Neural progenitor cell (in vitro differentiated cells): Measurements from ENCODE around the gene CYTL1. TPM values are rescaled to one million over a fixed set of nuclear protein-coding genes. Genes with fewer than 3 reads are reported as not detected.

ENCODE experiments used
- DNase-seq: peaks from one replicate; pipeline ENCODE4 v3.0.0-alpha.2; 2016; ENCODE audit warnings: low spot score
- H2AFZ ChIP-seq: fragments of 200-600 bp; sonication (generic); replicated peaks from 2 replicates; pipeline ENCODE4 v1.6.1; 2016; ENCODE audit warnings: antibody characterized with exemption
- H3F3A ChIP-seq: fragments of 200-600 bp; sonication (generic); 2 replicates; pipeline ENCODE4 v1.6.1; 2016; ENCODE audit warnings: antibody characterized with exemption, low read depth
- H3K27ac ChIP-seq: fragments of 200-600 bp; sonication (generic); 2 replicates; pipeline ENCODE4 v1.5.1; 2016; ENCODE audit warnings: mild to moderate bottlenecking
- H3K27me3 ChIP-seq: fragments of 200-600 bp; sonication (generic); 2 replicates; pipeline ENCODE4 v1.6.1; 2016; ENCODE audit warnings: mild to moderate bottlenecking, moderate library complexity
- H3K36me3 ChIP-seq: fragments of 200-600 bp; sonication (generic); 2 replicates; pipeline ENCODE4 v1.5.1; 2016
- H3K4me1 ChIP-seq: fragments of 200-600 bp; sonication (generic); 2 replicates; pipeline ENCODE4 v1.6.1; 2016; ENCODE audit warnings: mixed run types
- H3K4me2 ChIP-seq: fragments of 200-600 bp; sonication (generic); 2 replicates; pipeline ENCODE4 v1.6.1; 2016
- H3K4me3 ChIP-seq: fragments of 200-600 bp; sonication (generic); 2 replicates; pipeline ENCODE4 v1.5.1; 2016
- H3K79me2 ChIP-seq: fragments of 200-600 bp; sonication (generic); 2 replicates; pipeline ENCODE4 v1.6.1; 2016; ENCODE audit warnings: low read depth
- H3K9ac ChIP-seq: fragments of 200-600 bp; sonication (generic); 2 replicates; pipeline ENCODE4 v1.6.1; 2016
- H3K9me3 ChIP-seq: fragments of 200-600 bp; sonication (generic); 2 replicates; pipeline ENCODE4 v1.5.1; 2016; ENCODE audit warnings: low read depth
- H4K20me1 ChIP-seq: fragments of 200-600 bp; sonication (generic); 2 replicates; pipeline ENCODE4 v1.6.1; 2016; ENCODE audit warnings: low read depth
- H3K27ac Mint-ChIP-seq: 3 replicates; pipeline ENCODE4 v1.8.0; 2021; ENCODE audit warnings: mixed read lengths
- H3K27me3 Mint-ChIP-seq: 2 replicates; pipeline ENCODE4 v1.8.0; 2022; ENCODE audit warnings: low read depth, mild to moderate bottlenecking, inconsistent platforms, moderate library complexity, mixed read lengths; ENCODE audit not compliant: insufficient read depth
- H3K36me3 Mint-ChIP-seq: 3 replicates; pipeline ENCODE4 v1.8.0; 2021; ENCODE audit warnings: mixed read lengths
- H3K4me1 Mint-ChIP-seq: 3 replicates; pipeline ENCODE4 v1.8.0; 2021; ENCODE audit warnings: mixed read lengths
- H3K4me3 Mint-ChIP-seq: 3 replicates; pipeline ENCODE4 v1.8.0; 2021; ENCODE audit warnings: mild to moderate bottlenecking, moderate library complexity, mixed read lengths
- H3K9me3 Mint-ChIP-seq: 3 replicates; pipeline ENCODE4 v1.8.0; 2020; ENCODE audit warnings: mixed read lengths
- CTCF ChIP-seq: fragments of 200-600 bp; sonication (generic); IDR thresholded peaks from 2 replicates; pipeline ENCODE4 v1.5.1; 2017; ENCODE audit warnings: antibody characterized with exemption, mild to moderate bottlenecking
- EZH2 ChIP-seq: fragments of 200-600 bp; sonication (generic); IDR thresholded peaks from 2 replicates; pipeline ENCODE4 v1.6.1; 2017; ENCODE audit warnings: antibody characterized with exemption, mild to moderate bottlenecking, moderate library complexity
- EZH2phosphoT487 ChIP-seq: fragments of 200-600 bp; sonication (generic); IDR thresholded peaks from 2 replicates; pipeline ENCODE4 v1.6.1; 2017; ENCODE audit warnings: antibody characterized with exemption
- total RNA-seq: library from RNA; depleted of rRNA; stranded (reverse); fragments of >200 nt; gene quantifications from 2 replicates; pipeline ENCODE4 v1.2.3, GENCODE V29; 2015; ENCODE audit warnings: low replicate concordance

CYTL1 gene
- total RNA-seq, 1 donor from 2014 or later: 3.1 TPM

- H3K9me3 Mint-ChIP-seq: peaks cover 2% of the 10 kb centered on the region
- Histone ChIP-seq H2AFZ (no peak overlapping the region), H3K4me2 (no peak overlapping the region), H3K79me2 (no peaks in the 10 kb centered on the region), H3K36me3 (no peaks in the 10 kb centered on the region), H3F3A (no peaks in the 10 kb centered on the region), H3K9me3 (no peaks in the 10 kb centered on the region), H3K4me1 (no peaks in the 10 kb centered on the region), H3K27ac (no peak overlapping the region), H3K27me3 (no peaks in the 10 kb centered on the region), H4K20me1 (no peaks in the 10 kb centered on the region), H3K4me3 (no peak overlapping the region), H3K9ac (no peak overlapping the region)
- DNase-seq: no peak
- no peak for TF ChIP-seq CTCF
- TF ChIP-seq EZH2phosphoT487: no peak
- H3K4me1 Mint-ChIP-seq: peaks cover 2% of the 10 kb centered on the region
- H3K36me3 Mint-ChIP-seq: no peaks in the 10 kb centered on the region
- no peak overlapping the region for H3K4me3 Mint-ChIP-seq
- no peak overlapping the region for H3K27ac Mint-ChIP-seq
- peaks cover 15% of the 10 kb centered on the region for H3K27me3 Mint-ChIP-seq
These were observed 30.1 kb downstream of the CYTL1 start for GRCh38 chr4:4989083-4989622.

GRCh38 chr4:4987656-4988055 lies 31.6 kb downstream of the CYTL1 start:
- H3K9ac ChIP-seq: no peak overlapping the region
- no peaks in the 10 kb centered on the region for H3K9me3 ChIP-seq
- H2AFZ ChIP-seq: no peak overlapping the region
- no peak overlapping the region for H3K4me2 ChIP-seq
- H3K4me3 Mint-ChIP-seq: no peak overlapping the region
- H3K79me2 ChIP-seq: no peaks in the 10 kb centered on the region
- H3K27ac Mint-ChIP-seq: no peak overlapping the region
- H3F3A ChIP-seq: no peaks in the 10 kb centered on the region
- peaks cover 2% of the 10 kb centered on the region for H3K4me1 Mint-ChIP-seq
- no peaks in the 10 kb centered on the region for H4K20me1 ChIP-seq
- H3K27ac ChIP-seq: no peak overlapping the region
- H3K36me3 Mint-ChIP-seq: no peaks in the 10 kb centered on the region
- H3K4me1 ChIP-seq: no peaks in the 10 kb centered on the region
- no peak for DNase-seq
- no peaks in the 10 kb centered on the region for H3K36me3 ChIP-seq
- H3K9me3 Mint-ChIP-seq: peaks cover 2% of the 10 kb centered on the region
- H3K4me3 ChIP-seq: no peak overlapping the region
- peaks cover 11% of the 10 kb centered on the region for H3K27me3 Mint-ChIP-seq
- no peak for TF ChIP-seq CTCF
- TF ChIP-seq EZH2phosphoT487: no peak
- TF ChIP-seq EZH2: no peak
- H3K27me3 ChIP-seq: no peaks in the 10 kb centered on the region

- H3K27ac Mint-ChIP-seq: peak overlapping the region; percentile 61
- TF ChIP-seq CTCF (no peak), EZH2phosphoT487 (no peak), EZH2 (no peak)
- no peaks in the 10 kb centered on the region for H3K36me3 Mint-ChIP-seq
- Histone ChIP-seq H3K36me3 (no peaks in the 10 kb centered on the region), H3K79me2 (no peaks in the 10 kb centered on the region), H4K20me1 (no peaks in the 10 kb centered on the region), H3K4me3 (no peak overlapping the region), H3K9me3 (no peaks in the 10 kb centered on the region), H3K4me2 (no peak overlapping the region), H3F3A (no peaks in the 10 kb centered on the region), H3K27me3 (no peaks in the 10 kb centered on the region), H2AFZ (no peak overlapping the region), H3K4me1 (peaks cover 5% of the 10 kb centered on the region), H3K9ac (no peak overlapping the region), H3K27ac (no peak overlapping the region)
- H3K27me3 Mint-ChIP-seq: peaks cover 11% of the 10 kb centered on the region
- DNase-seq: no peak
- no peak overlapping the region for H3K4me3 Mint-ChIP-seq
- H3K4me1 Mint-ChIP-seq: peaks cover 2% of the 10 kb centered on the region
- H3K9me3 Mint-ChIP-seq: peaks cover 2% of the 10 kb centered on the region
These were observed 32.4 kb downstream of the CYTL1 start for GRCh38 chr4:4986841-4987240.
